Measurements from ENCODE around the gene NDST1.

NDST1 gene

GRCh38 chr5:150505816-150506215, 2.1 kb upstream of the NDST1 start:
- Histone ChIP-seq H2AFZ (ENCODE audit: low read length) (no peak overlapping the region), H3K9ac (ENCODE audit: low read length) (no peak overlapping the region), H3K79me2 (ENCODE audit: insufficient read depth, low read length) (no peaks in the 10 kb centered on the region), H3K4me1 (ENCODE audit: insufficient read depth, low read length, severe bottlenecking) (no peaks in the 10 kb centered on the region), H3K27ac (ENCODE audit: low read depth, low read length, poor library complexity, severe bottlenecking) (no peak overlapping the region), H3K4me3 (ENCODE audit: low read depth, low read length, poor library complexity, severe bottlenecking) (no peak overlapping the region), H4K20me1 (ENCODE audit: insufficient read depth, low read length) (no peaks in the 10 kb centered on the region), H3F3A (ENCODE audit: insufficient read depth, low read length) (no peaks in the 10 kb centered on the region), H3K4me2 (ENCODE audit: low read length) (no peak overlapping the region), H3K27me3 (ENCODE audit: insufficient read depth, low read length) (no peaks in the 10 kb centered on the region), H3K36me3 (ENCODE audit: insufficient read depth, low read length) (no peaks in the 10 kb centered on the region), H3K9me2 (ENCODE audit: low read depth, low read length) (no peaks in the 10 kb centered on the region), H3K9me3 (ENCODE audit: low read length) (no peaks in the 10 kb centered on the region)
- TF ChIP-seq CTCF (IDR thresholded peaks at IDR 0.05; ENCODE audit: low read length) (no peak), EZH2 (IDR thresholded peaks at IDR 0.05; ENCODE audit: borderline replicate concordance, low read length) (no peak)

- Histone ChIP-seq H4K20me1 (ENCODE audit: insufficient read depth, low read length) (no peaks in the 10 kb centered on the region), H3K27ac (ENCODE audit: low read depth, low read length, poor library complexity, severe bottlenecking) (no peak overlapping the region), H3F3A (ENCODE audit: insufficient read depth, low read length) (no peaks in the 10 kb centered on the region), H3K9me2 (ENCODE audit: low read depth, low read length) (no peaks in the 10 kb centered on the region), H3K9me3 (ENCODE audit: low read length) (no peaks in the 10 kb centered on the region), H3K4me2 (ENCODE audit: low read length) (no peak overlapping the region), H3K4me3 (ENCODE audit: low read depth, low read length, poor library complexity, severe bottlenecking) (no peak overlapping the region), H3K79me2 (ENCODE audit: insufficient read depth, low read length) (no peaks in the 10 kb centered on the region), H3K36me3 (ENCODE audit: insufficient read depth, low read length) (no peaks in the 10 kb centered on the region), H2AFZ (ENCODE audit: low read length) (no peak overlapping the region), H3K27me3 (ENCODE audit: insufficient read depth, low read length) (no peaks in the 10 kb centered on the region), H3K4me1 (ENCODE audit: insufficient read depth, low read length, severe bottlenecking) (no peaks in the 10 kb centered on the region), H3K9ac (ENCODE audit: low read length) (no peak overlapping the region)
- no peak for TF ChIP-seq EZH2 (IDR thresholded peaks at IDR 0.05; ENCODE audit: borderline replicate concordance, low read length)
- no peak for TF ChIP-seq CTCF (IDR thresholded peaks at IDR 0.05; ENCODE audit: low read length)
These were observed 1.1 kb upstream of the NDST1 start for GRCh38 chr5:150506571-150507473.

GRCh38 chr5:150508277-150508640, 328 bp downstream of the NDST1 start:
- no peaks in the 10 kb centered on the region for H4K20me1 ChIP-seq (ENCODE audit: insufficient read depth, low read length)
- H3K4me3 ChIP-seq (ENCODE audit: low read depth, low read length, poor library complexity, severe bottlenecking), result no peak overlapping the region
- no peaks in the 10 kb centered on the region for H3K4me1 ChIP-seq (ENCODE audit: insufficient read depth, low read length, severe bottlenecking)
- no peaks in the 10 kb centered on the region for H3K36me3 ChIP-seq (ENCODE audit: insufficient read depth, low read length)
- TF ChIP-seq EZH2 (IDR thresholded peaks at IDR 0.05; ENCODE audit: borderline replicate concordance, low read length), result no peak
- TF ChIP-seq CTCF (IDR thresholded peaks at IDR 0.05; ENCODE audit: low read length), result no peak
- H3K4me2 ChIP-seq (ENCODE audit: low read length), result no peak overlapping the region
- no peak overlapping the region for H2AFZ ChIP-seq (ENCODE audit: low read length)
- H3F3A ChIP-seq (ENCODE audit: insufficient read depth, low read length), result no peaks in the 10 kb centered on the region
- H3K9me2 ChIP-seq (ENCODE audit: low read depth, low read length), result no peaks in the 10 kb centered on the region
- no peaks in the 10 kb centered on the region for H3K27me3 ChIP-seq (ENCODE audit: insufficient read depth, low read length)
- no peak overlapping the region for H3K9ac ChIP-seq (ENCODE audit: low read length)
- H3K79me2 ChIP-seq (ENCODE audit: insufficient read depth, low read length), result no peaks in the 10 kb centered on the region
- no peaks in the 10 kb centered on the region for H3K9me3 ChIP-seq (ENCODE audit: low read length)
- no peak overlapping the region for H3K27ac ChIP-seq (ENCODE audit: low read depth, low read length, poor library complexity, severe bottlenecking)
